Activated CD4-positive, alpha-beta T cell treated with anti-CD3 and anti-CD28 coated beads, Interleukin-2, amount 50 U/mL, for 24 hours (primary cell): Measurements from ENCODE around the gene GGCT.

ENCODE experiments used
- DNase-seq, 2 donors: peaks; one replicate each; pipeline ENCODE4 v3.0.0-alpha.2; 2020; ENCODE audit warnings: low read depth in 1 of 2, low spot score in 1 of 2

GGCT gene

DNA sequence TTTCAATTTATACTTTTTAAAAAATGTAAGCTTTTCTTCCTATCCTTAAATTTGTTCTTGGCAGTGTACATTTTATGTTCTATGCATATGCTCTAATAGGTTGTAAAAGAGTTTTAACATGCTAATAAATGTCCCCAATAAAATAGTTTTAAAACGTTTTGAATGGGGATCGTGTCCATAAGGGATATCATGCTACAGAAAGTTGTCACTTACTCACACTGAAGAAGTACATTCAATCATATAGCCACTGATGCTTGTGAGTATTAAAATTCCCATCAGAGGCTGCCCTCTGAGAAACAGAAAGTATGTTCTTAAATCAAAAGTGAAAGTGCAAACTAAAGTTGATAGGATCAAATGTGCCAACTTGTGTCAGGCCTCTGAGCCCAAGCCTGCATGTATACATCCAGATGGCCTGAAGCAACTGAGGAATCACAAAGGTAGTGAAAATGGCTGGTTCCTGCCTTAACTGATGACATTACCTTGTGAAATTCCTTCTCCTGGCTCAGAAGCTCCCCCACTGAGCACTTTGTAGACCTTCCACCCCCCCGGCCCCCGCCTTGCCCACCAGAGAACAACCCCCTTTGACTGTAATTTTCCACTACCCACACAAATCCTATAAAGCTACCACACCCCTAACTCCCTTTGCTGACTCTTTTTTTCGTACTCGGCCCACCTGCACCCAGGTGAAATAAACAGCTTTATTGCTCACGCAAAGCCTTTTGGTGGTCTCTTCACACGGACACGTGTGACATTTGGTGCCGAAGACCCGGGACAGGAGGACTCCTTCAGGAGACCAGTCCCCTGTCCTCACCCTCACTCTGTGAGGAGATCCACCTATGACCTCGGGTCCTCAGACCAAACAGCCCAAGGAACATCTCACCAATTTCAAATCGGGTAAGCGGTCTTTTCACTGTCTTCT lies 25.2 kb downstream of the GGCT start:
- DNase-seq, result no peak

DNA sequence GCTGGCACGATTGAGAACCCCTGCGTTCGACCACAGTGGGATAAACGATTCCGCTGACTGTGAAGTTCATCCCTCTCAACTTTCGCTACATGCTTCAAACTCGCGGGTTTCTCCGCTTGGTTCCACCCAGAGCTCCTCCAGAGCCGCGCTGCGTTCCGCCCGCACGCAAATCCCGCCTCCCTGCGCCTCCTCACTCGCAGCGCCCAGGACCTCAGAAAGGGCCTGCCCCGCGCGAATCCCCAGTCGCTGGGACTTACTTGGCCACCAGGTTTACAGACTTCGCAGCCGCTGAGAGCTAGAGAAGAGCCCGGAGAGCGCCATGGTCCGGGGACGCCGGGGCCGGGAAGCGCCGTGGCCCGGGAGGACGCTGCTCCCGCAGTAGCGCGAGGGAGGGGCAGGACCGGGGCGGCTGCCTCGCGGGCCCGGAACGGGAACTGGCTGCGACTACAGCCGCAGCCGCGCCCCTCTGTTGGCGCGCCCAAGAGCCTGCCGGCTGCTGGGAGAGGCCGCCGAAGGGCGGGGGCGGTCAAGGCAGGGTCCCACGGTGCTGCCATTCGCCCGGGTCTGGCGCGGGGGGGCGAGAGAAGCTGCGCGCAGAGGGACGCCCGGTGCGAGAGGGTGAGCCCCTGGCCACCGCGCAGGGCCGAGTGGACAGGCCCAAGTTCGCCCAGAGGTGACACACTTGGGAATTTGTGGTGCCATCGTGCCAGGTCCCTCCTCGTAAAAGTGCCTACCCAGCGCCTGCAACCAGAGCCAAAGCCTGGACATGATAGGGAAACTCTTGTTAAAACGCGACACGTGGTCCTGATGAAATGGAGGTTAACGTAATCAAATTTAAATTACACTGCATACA lies 26.1 kb downstream of the GGCT start, which contains the start of gene NOD1:
NOD1 (minus strand) TSS at position 436 of the 853 bp plus-strand sequence. CDS start 21,863 bp downstream, outside the sequence.
- peak; percentile 38 for DNase-seq

DNA sequence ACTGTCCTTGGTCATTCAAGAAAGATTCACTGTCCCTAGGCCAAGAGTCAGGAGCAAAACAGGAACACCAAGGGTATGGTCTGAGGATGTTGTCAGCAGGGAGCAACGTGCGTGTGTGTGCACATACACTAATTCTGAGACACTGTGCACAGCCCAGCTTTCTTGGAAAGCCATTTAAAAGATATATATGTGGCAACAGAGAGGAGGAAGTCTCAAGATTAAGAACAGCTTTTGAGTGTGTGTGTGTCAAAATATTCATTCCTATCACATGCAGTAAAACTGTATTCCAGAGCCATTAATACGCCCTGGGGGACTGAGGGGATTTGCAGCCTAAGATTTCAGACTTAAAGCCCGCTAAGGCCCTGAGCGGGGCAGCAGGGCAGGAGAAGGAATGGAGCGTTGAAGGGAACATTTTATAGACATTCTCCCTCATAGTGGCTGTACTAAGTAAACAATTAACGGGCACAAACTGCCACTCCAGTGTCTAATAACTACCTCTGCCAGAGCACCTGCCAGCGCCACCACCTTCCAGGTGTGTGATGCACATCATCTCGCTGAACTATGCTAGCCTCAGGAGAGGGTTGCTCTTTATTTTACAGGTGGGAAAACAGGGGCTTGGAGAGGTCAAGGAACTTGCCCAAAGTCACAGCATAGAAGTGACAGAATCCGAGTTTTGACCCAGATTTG lies 28.0 kb downstream of the GGCT start:
- no peak for DNase-seq

DNA sequence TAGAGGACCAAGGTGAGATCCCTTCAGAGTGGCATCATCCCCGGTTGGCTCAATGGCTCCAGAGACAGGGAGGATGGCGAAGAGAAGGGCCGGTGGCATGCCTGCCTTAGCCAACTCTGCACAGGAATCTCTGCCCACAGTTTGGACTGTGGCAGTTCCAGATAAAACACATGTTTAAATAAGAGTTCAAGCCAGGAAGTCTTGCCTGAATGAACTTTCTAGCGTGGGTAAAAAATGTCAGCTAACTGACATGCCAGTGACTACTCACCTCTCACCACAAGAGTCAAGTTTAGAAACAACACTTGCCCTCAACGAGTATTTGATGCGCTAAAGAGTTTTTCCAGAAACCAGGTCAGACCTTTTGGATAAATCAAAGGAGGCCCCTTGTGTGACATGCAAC lies 29.0 kb downstream of the GGCT start:
- no peak for DNase-seq

DNA sequence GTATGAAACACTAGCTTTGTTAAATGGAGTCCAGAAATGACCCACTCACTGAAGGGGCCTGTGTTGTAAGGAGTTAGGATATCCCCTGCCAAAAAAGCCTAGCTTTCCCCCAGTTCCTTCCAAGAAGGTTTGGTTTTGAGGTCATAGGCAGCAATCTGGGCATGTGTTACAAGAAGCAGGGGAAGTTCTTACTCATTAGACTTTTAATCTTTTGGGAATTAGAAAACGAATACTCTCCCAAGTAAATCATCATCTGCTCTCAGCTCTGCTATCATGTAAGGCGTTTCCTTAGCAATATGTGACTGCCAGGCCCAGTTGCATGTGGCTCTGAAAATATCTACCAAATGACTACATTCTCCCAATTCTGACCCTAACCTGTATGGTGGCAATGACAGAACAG lies 29.7 kb downstream of the GGCT start:
- no peak for DNase-seq

DNA sequence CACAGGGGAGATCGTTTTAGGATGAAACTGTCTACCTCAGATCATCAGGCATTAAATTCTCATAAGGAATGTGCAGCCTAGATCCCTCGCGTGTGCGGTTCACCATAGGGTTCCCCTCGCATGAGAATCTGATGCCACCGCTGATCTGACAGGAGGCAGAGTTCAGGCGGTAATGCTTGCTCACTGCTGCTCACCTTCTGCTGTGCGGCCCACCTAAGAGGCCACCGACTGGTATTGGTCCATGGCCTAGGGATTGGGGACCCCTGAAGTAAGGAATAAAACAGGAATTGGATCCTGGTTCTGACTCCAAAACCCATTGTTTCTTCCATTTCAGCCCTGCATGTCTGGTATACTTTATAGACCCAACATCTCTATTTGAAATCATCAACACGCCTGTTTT lies 30.1 kb downstream of the GGCT start:
- DNase-seq, result no peak

DNA sequence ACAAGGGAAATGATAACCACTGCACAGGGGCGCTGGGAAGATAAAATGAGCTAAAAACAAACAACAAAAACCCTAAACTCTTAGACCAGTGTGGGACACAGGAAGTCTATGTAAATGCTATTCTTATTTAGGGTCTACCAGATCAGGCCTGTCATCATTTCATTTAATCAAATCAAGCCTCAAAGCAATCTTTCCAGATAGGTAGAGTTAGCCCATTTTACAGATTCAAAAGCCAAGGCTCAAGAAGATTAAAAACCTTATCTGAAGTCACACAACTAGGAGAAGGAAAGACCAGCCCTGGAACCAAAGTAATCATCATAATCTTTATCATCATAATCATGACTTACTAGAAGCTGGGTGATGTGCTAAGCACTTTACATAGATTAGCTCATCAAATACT lies 30.7 kb downstream of the GGCT start:
- DNase-seq, result no peak

DNA sequence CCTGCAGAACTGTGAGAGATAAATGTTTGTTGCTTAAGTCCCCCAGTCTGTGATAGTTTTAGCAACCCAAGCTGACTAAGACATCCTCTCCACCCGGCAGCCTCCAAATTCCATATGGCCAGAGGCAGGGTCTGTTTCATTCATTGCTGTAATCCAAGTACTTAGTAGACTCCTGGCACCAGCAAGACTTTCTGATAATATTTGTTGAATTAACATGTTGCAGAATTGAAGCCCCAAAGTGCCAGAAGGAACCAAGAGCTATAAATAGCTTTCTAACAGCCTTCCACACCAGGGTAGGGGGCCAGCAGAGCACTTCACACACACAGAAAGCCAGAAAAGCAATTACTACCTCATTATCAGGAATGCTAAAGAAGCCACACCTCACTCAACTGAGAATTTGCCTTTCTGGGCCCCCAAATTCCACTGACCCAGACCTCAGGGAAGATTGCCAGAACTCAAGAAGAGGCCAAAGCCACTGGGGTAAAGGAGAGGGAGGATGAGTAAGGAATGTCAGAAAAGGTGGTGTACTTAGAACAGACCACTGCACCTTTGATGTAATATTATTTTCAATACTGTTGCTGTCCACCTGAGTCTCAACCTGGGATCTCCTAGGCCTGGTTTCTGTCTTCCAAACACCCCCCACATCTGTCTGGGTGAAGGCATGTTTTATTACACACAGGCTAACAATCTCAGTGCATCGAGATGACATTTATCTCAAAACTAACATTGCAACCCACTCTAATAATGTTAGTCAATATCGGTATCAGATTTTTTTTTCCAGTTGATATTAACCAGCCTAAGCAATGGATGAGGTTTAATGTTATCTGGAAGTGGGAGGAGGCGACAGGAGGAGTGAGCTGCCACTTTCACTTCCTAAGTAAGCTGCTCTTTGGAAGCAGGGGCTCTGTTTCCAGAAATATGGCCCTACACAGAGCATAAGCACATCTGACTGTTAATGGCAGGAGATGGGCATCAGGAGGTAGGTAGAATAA lies 31.5 kb downstream of the GGCT start:
- no peak for DNase-seq

DNA sequence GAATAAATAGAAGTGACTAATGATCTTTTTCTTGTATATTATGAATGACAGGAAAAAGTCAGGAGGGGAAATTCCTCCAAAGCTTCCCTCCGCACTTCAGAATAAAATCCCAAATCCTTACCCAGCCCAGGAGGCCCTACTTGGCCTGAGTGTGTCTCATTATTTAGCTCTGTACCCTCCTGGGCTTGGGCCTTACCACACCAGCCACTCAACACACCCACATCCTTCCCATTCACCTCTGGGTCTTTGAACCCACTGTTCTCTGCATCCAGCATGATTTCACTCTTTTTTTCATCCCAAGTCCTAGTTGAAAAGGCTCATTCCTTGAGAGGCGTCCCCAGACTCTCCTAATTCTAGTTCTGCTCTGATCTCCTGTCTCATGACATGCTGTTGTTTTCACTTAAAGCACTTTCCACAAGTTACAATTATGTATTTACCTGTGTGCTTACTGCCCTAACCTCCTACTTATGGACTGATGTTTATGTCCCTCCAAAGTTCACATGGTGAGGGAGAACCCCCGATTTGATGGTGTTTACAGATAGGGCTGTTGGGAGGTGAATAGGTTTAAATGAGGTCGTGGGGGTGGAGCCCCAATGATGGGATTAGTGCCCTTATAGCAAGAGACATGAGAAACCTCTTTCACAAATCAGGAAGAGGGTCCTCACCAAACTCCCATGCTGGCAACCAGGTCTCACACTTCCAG lies 32.4 kb downstream of the GGCT start:
- no peak for DNase-seq

DNA sequence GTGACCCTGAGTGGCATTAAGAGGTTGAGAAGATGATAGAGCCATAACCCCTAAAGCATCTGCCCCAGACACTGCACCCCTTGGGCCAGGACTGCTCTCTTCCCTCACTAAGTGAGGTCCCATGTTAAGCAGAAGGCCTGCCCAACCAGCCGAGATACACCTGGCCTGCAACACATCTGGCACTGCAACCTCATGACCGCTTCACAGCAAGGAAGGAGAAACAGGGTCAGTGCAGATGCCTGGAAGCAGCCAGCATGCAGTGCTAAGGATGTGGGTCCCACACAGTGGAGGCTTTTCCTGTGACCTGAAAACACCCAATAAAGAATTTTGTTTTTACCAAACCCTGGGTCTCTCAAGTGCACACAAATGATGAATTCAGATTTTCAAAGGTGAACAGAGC lies 33.4 kb downstream of the GGCT start:
- no peak for DNase-seq

DNA sequence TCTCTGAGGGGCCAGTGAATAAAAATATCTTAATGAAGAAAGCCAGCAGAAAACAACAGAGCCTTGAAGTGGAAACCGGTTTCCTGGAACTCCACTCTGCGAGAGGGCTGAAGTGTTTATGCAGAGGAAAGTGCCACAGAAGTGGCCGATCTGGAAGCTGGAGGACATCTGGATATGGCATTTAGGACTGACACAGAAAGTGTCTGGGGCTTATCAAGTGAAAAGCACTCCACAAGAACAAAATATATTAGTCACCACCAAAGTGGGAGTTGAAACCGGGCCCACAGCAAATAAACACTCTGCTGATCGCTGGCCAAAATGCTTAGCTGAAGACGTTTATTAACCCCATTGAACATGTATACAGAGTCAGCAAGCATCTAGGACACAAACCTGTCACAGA lies 33.9 kb downstream of the GGCT start:
- DNase-seq, result no peak

DNA sequence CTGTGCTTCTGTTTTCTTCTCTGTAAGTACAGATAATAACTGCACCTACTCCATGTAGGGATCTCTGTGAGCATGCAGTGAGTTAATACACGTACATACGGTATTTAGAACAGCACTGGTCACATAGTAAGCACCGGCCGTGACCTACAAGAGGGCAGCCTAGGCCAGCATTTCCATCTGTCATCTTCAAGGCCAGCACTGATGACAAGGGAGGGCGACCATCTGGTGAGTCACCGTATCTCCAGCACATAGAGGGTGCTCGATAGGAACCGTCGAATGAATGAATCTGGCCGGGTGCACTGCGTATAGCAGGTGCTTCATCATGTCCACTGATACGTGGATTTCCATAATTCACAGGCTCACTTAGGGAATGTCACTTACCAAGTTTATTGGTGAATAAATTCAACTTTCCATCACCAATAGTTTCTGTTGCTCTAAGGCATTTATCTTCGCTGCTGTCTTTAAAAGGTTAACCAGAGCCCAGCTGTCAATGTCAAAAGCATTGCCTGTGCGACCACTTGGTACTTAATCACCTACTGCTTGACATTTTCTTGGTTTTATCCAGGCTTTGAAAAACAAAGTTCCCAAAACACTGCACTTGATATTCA lies 34.4 kb downstream of the GGCT start:
- no peak for DNase-seq

DNA sequence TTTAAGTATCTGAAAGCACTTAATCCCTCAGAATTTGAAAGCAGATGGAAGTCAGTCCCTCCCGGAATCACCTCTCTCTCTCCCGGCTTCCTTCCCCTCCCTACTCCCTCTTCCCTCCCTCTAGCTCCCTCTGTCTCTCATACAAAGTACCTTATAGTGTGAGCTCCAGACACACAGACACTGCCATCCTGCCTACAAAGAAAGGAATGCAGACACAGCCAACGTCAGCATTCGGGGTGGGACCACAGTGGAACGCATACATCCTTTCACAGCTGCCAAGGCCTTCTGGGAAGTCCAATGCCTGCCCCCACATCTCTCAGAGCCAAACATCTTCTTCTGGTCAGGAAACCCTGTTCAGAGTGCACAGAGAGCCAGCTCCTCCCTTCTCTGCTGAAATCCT lies 35.3 kb downstream of the GGCT start:
- no peak for DNase-seq

DNA sequence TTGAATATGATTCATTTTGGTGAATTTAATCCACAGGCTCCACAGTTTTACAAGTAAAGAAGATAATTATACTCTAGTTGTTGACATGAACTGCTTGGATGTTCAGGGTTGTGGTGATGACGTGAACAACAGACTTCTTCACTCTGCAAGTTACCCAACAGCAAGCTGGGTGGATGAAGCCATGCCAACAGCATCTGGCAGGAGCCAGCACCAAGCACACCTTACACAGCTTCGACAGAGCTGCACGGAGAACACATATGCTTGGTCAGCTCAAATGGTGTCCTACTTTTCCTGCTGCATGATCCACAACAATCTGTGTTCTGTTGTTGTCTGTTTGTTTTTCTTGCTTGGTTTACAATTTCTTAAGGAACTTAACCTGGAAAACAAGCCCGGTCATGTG lies 35.8 kb downstream of the GGCT start:
- DNase-seq, result no peak

DNA sequence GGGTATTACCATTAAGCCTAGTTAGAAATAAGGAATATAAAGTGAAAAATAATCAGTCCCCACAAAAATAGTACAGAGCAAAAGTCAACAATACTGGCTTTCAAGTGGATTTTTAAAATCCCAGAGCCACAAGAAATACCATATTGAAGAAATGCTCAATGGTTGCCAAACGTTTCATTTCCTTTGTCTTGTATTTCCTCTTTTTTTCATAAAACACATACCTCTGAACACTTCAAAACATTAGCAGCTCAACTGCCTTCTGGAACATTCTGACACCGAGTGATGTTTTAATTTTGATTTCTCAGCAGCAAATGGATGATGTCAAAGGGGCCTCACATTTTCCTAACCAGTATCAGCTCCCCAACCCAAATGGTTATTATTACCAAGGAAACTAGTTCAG lies 36.6 kb downstream of the GGCT start:
- DNase-seq, result no peak

DNA sequence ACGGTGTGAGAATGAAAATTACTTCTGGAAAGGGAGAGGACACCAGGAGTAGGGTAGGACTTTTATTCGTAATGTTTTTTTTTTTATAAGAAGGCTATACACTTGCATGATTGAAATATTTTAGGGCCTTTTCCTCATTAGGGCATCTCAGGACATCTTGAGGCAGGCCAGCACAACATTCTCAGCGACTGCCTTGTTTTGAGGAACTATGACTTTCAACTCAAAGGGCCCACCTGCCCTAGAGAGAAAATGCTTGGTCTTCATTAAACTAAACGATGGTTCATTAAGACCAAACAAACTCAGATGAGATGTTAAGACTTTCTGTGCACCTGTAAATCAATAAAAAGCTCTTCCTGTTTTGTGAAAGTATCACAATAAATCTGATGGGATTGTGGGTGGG lies 37.4 kb downstream of the GGCT start:
- DNase-seq, result no peak

DNA sequence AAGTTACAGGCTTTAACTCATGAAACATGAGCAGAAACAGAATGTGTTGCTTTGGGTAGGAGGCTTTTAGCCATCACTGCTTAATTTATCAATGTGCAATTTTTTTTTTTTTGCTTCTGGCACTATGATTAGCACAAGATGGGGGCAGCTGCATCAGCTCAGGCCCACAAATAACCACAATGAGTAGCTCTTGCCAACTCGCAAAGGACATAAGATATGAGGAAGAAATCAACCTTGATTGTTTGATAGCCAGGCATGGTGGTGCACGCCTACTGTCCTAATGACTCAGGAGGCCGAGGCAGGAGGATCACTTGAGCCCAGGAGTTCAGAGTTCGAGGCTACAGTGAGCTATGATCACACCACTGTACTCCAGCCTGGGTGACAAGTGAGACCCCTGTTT lies 38.4 kb downstream of the GGCT start:
- no peak for DNase-seq

DNA sequence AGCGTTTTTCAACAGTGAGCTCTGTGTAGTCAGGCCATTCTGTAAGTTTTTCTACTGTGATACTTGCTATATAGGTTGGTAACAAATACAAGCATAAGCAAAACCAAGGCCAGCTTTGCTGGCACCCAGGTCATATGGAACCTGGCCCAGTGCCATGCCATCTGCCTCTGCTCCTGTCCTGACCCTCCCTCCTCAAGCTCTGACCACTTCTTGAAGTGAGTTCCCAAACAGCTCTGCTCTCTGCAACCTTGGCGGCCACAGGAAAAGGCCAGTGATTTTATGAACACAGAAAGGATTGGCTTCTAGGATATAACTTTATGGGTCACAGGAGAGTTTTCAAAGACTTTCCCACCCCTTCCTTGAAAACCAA lies 38.8 kb downstream of the GGCT start:
- DNase-seq, result no peak

DNA sequence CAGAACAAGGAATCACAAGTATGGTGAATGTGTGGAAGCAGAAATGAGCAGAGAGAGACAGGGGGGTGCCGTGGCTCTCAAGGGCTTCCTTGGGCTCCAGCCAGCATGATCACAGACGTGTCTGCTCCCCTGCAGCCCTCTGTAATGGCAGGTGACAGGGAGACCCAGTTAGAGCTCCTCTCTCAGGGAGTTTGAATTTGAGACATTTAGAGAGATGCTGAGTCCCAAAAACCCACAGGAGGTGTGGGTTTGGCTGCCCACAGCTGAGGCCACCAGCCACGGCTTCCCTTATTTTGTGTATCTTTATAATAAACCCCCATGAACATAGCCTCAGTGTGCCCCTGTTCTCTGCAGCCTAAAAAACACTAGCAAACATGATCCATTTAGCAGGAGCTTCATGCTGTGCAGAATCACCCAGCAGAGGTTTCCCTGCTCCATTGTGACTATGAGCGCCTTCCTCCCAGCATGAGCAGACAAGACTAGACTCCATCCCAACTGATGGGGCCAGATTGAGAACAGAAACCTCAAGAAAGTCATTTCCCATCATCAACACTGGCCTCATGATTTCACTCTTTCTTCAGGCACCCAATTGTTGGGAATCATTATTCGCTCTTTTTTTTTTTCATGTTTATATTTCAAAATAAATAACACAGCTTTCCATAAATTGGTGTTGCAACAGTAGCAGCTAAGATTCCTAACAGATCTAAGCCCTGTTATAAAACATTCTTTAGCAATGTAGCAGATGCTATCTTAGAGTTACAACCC lies 39.4 kb downstream of the GGCT start:
- no peak for DNase-seq
